HFF-Myc (cell line): ENCODE measurements around the gene LIPK.
"Not testable (repeated sequence)": the region's sequence is repeated elsewhere in the genome, so short reads cannot be mapped to it uniquely, and the experiment has no call there.

ENCODE experiments used
- DNase-seq: peaks from one replicate; pipeline ENCODE4 v3.0.0-alpha.2; 2011; ENCODE audit warnings: low read depth; ENCODE audit errors: extremely low read depth
- H3K4me3 ChIP-seq: replicated peaks from 2 replicates; pipeline ENCODE4 v1.5.1; 2011; ENCODE audit warnings: low read depth, mild to moderate bottlenecking, control low read depth, low read length
- CTCF ChIP-seq: IDR thresholded peaks from 2 replicates; pipeline ENCODE4 v1.5.1; 2012; ENCODE audit warnings: mild to moderate bottlenecking, low read depth, low read length, control low read depth; ENCODE audit errors: missing control alignments

LIPK gene, protein sequence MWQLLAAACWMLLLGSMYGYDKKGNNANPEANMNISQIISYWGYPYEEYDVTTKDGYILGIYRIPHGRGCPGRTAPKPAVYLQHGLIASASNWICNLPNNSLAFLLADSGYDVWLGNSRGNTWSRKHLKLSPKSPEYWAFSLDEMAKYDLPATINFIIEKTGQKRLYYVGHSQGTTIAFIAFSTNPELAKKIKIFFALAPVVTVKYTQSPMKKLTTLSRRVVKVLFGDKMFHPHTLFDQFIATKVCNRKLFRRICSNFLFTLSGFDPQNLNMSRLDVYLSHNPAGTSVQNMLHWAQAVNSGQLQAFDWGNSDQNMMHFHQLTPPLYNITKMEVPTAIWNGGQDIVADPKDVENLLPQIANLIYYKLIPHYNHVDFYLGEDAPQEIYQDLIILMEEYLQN

DNA sequence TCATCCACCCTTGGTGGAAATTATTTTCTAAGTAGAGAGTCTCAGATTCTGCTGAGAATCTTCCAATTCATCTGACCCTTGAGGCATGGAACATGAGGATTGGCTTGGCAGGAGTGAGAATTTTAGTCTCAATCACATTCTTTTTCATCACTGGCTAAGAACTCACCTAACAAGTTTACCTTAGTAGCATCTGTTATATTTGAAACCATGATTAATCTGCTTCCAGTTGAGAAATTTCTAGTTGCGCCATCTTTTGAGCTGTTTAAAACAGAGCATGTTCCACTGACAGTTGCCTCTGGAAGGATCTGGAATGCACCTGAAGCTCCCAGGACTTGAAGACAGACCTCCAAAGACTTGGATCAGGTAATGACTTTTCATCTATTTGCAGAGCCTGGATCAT lies at the start of gene LIPK:
LIPK (plus strand) TSS at position 292 of the 400 bp plus-strand sequence. CDS start 18,295 bp downstream, outside the sequence.
- no peak within 1 kb of the TSS for H3K4me3 ChIP-seq
- TF ChIP-seq CTCF = no peak
- DNase-seq = no peak

DNA sequence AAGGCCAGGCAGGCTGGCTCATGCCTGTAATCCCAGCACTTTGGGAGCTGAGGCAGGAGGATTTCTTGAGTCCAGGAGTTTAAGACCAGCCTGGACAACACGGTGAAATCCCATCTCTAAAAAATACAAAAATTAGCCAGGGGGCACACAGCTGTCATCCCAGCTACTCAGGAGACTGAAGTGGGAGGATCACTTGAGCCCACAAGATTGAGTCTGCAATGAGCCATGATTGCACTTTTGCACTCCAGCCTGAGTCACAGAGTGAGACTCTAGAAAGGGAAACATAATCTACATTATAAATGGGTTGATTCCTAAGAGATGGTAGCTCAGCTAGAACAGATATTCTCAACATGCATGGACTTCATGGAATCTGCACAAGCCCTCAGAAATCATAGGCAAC lies 48.1 kb upstream of the LIPK start:
- H3K4me3 ChIP-seq = no peak overlapping the region
- no peak for DNase-seq
- no peak for TF ChIP-seq CTCF

- no peak overlapping the region for H3K4me3 ChIP-seq
- DNase-seq = no peak
- TF ChIP-seq CTCF = no peak
These were observed 46.1 kb upstream of the LIPK start for GRCh38 chr10:88659725-88660597.

DNA sequence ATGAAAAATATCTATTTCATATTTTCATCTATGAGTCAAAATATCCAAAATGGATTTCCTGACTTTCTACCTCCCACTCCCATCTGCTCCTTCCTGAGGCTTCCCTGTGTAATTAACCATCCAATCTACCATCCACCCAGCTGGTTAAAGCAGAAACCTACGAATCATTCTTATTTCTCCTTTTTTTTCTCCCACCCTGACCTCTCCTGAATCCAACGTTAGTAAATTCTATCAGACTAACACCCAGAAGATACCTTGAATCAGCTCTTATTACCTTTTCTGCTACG lies 45.5 kb upstream of the LIPK start:
- no peak overlapping the region for H3K4me3 ChIP-seq
- DNase-seq = no peak
- TF ChIP-seq CTCF = no peak

DNA sequence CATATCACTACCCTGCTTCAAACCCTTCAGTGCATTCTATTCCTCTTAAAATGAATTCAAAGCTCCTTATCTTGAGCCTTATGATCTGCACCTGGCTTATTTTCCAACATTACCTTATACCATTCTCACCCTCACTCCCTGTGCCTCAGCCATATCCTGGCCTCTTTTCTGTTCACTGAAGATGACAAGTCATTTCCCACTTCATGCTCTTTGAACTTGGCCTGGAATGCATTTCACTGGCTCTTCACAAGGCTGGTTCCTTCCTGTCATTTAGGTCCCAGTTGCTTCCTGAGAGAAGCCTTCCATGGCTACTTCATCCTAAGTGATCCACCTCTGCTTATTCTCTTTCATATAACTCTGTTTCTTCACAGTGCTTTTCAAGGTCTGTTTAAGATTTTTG lies 45.0 kb upstream of the LIPK start:
- H3K4me3 ChIP-seq = no peak overlapping the region
- DNase-seq = no peak
- TF ChIP-seq CTCF = no peak

DNA sequence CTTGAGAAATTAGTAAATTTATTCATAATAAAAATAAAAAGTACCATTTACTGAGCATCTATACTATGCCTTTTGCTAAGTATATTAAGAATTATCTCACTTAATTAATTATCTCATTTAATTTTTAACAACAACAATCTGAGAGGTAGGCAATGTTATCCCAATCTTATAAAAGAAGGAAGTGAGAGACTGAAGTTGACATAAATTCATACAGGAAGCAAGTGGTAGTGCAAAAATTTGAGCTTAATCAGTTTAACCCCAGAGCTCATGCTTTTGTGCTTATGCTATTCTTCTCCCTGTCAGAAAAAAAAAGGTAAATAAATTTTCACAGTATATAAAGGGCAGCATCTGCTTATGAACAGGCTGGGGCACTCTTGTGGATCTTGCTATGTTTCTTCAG lies 44.5 kb upstream of the LIPK start:
- no peak overlapping the region for H3K4me3 ChIP-seq
- no peak for TF ChIP-seq CTCF
- no peak for DNase-seq

GRCh38 chr10:88663153-88663552 lies 42.9 kb upstream of the LIPK start:
- not testable (repeated sequence) for DNase-seq, H3K4me3 ChIP-seq
